Right lobe of liver (tissue), 4 donors: Measurements from ENCODE around the gene ERCC2.

Source experiments
- CTCF ChIP-seq, 4 donors: fragments of 200-600 bp in 3 of 4; fragments of 450-650 bp in 1 of 4; IDR thresholded peaks; one replicate each; pipeline versions ENCODE4 v1.5.1 to v1.8.0; 2016 to 2022; ENCODE audit warnings: antibody characterized with exemption in 4 of 4, mild to moderate bottlenecking in 2 of 4
- POLR2A ChIP-seq: fragments of 450-650 bp; IDR thresholded peaks from one replicate; pipeline ENCODE4 v1.6.1; 2017; ENCODE audit warnings: antibody characterized with exemption, mild to moderate bottlenecking
- donor health status: DM: no; HTN: no; CAD: no.
- donor health status: DM: no; HTN: no; CAD: no.
- donor health status: DM: no; HTN: yes; CAD: no.

- TF ChIP-seq CTCF (IDR thresholded peaks at IDR 0.05) (no peak), POLR2A (no peak)
Observed at GRCh38 chr19:45354241-45354842, 16.0 kb downstream of the ERCC2 start.
